ENCODE measurements around the gene MYO10.

Gene MYO10

DNA sequence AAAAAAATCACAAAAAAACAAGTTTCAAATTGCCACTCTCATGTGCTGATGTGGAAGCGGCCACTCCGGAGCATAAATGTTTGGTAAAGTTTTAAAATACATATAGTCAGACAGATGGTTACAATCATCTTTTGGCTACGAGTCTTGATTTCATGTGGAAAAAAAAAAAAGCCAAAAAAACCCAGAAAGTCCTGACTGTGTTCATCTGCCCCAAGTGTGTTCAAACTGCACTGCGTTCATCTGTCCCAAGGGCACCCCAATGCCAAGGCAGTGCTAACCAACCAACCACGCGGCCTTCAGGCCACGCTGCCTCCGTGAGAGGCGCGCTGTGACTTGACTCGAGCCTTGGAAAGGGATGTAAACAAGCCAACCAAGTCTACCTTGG is 127.1 kb downstream of the MYO10 start:
- DNase-seq: no peak

DNA sequence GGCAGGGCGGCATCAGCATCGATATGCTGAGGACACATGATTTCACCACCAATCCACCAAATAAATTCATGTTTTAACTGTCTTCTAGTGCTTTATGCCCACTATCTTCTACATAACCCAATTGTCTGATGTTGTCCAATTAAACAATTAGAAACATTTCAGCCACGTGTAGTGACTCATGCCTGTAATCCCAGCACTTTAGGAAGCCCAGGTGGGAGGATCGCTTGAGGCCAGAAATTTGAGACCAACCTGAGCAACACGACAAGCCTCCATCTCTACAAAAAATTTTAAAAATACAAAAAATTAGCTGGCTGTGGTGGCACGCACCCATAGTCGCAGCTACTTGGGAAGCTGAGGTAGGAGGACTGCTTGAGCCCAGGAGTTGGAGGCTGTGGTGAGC is 128.1 kb downstream of the MYO10 start:
- no peak for DNase-seq

DNA sequence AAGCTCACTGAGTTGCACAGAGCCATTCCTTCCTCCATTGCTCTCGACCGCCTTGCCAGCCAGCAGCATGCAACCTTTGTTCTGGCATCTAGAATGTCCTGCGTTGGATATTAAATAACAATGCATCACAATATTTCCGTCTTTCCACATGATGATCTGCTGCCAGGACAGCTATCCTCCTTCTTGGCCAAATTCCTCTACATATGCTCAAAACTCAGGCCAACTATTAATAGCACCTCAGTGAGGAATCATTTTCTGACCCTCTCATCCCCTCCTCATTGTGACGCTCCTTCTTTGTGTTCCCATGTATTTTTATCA is 128.6 kb downstream of the MYO10 start:
- no peak for DNase-seq

- DNase-seq: no peak
Measured at GRCh38 chr5:16806711-16807546, 129.2 kb downstream of the MYO10 start.

DNA sequence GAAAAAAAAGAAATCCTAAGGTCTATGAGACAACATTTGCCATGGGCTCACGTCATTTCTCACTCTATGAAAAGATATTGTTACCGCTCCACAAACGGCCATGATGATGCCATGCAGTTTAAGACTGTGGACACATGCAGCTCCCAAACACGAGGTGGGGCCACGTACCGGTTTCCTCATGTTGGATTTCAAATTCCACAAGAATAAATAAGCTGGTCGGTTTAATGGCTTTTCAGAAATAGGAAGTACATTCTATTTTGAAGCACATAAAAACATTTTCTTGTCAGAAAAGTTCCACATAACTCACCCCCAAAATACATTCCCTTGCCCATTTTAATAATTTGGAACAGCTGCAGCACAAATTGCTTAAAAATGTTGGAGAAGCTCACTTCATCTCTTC is 130.6 kb downstream of the MYO10 start:
- no peak for DNase-seq

DNA sequence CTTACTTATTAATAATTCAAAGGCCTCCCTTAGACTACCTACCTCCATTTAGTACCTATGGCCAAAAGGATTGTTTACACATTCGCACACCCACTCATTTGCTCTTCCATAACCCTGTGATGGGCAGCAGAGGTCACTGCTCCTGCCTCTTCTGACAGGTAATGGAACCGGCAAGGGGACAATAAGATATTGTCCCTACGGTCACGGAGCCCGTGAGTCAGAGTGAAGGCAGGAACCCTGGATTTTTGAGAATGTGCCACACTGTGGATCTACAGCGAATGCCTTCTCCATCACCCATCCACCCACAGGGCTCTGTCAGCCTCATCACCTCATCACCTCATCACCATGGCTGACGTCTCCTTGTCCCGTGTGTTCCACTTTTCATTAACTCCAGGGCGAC is 132.3 kb downstream of the MYO10 start:
- DNase-seq: no peak

GRCh38 chr5:16800477-16800876 is 135.6 kb downstream of the MYO10 start:
- DNase-seq: no peak

DNA sequence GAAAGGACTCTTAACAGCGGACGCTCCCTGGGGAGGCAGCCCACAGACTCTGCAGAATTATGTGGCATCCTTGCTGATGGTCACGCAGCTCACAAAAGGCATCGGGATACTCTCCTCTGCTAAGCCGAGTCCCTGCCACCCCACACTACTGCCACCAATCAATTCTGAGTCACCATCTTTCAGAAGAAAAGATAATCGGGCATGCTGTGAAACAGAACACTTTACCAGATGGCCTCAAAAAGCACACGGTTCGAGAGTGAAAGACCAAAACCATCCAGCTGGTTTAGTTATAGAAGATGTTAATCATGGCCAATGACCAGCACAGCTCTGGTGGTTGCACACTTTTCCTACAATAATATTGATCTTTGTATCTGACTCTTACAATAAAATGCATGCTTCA is 136.3 kb downstream of the MYO10 start:
- DNase-seq: no peak

GRCh38 chr5:16797951-16798350 is 138.1 kb downstream of the MYO10 start:
- no peak for DNase-seq

- DNase-seq: no peak
Measured at GRCh38 chr5:16794269-16794913, 141.7 kb downstream of the MYO10 start.

- no peak for DNase-seq
Measured at GRCh38 chr5:16792598-16793275, 143.4 kb downstream of the MYO10 start.

DNA sequence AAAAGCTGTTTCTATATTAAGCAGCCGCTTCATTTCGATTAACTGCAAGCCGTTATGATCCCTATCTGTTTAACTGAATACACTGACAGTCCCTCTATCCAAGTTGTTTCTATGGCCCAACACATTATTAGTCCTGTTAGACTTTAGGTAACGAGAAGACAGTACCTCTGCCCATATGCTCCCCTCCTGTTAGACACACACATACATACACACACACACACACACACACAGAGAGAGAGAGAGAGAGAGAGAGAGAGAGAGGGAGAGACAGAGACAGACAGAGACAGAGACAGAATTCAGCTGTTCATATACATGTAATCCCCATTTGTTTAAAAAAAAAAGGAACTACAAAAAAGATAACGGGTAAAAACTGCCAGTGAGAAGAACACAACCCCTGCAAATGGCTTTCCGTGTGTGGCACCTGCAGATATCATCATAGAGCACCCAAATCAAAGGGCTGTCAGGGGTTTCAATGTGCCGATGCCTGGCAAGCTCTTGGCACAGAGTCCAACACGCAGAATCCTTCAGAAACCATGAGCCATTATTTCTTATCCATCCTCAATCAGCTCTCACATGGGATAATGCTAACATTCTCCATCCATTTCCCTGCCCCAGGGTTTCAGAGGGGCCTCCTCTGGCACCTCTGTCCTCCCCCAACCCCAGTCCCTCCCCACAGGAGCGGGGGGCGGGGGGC is 144.0 kb downstream of the MYO10 start:
- DNase-seq: no peak

GRCh38 chr5:16791036-16791705 is 144.9 kb downstream of the MYO10 start:
- peak; percentile 83 for DNase-seq

DNA sequence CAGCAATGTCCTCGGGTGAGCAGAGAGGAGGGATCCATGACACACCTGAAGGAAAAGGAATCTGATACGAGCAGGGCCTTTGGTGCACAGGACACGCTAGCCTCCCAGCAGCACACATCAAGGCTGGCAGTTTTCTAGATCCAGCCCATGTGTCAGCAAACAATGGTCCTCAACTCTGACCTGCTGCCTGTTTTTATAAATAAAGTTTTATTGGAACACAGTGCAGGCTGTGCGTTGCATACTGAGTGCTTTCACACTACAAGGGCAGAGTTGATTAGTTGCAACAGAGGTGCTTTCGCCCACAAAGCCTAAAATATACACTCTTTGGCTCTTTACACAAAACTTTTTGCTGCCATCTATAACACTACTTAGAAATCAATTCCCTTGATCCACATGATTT is 147.1 kb downstream of the MYO10 start:
- no peak for DNase-seq

GRCh38 chr5:16787278-16787677 is 148.8 kb downstream of the MYO10 start:
- DNase-seq: no peak

GRCh38 chr5:16784843-16785791 is 151.0 kb downstream of the MYO10 start:
- no peak for DNase-seq

GRCh38 chr5:16784088-16784487 is 152.0 kb downstream of the MYO10 start:
- DNase-seq: no peak

DNA sequence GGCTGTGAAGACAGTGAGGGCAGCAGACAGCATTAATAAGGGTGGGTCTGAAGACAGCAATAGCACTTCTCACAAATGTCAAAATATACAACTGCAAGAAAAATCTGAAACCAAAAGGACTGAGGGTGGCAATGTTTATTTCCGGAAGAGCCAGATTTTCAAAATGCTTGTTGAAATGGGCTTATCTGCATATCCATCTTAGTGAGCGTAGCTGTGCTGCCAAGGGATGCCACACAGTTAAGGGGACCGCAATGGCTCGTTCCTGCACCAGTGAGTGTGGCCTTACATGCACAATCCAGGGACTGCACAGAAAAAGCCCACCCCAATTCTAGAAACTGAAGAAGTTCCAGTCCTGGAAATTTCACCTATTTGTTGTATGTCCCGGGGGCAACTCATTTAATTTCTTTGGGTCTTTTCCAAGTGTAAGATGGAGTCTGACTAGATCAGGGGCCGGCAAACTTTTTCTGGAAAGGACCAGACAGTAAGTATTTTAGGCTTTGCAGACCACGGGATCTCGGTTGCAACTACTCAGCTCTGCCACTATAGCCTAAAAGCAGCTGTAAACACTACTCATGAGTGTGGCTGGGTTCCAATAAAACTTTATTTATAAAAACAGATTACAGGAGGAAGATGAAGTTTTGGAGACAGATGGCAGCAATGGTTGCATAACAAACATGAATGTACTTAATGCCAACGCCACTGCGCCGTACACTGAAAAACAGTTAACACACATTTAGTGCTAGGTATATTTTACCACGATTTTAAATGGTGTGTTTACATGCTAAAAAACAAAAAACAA is 154.1 kb downstream of the MYO10 start:
- DNase-seq: no peak

- no peak for DNase-seq
Measured at GRCh38 chr5:16780325-16780724, 155.8 kb downstream of the MYO10 start.

- no peak for DNase-seq
Measured at GRCh38 chr5:16777432-16777831, 158.7 kb downstream of the MYO10 start.

All from NCI-H510A treated with DMSO at 0.1 percent for 48 hours (cell line).